ENCODE results near the gene ZFY.

Gene ZFY

GRCh38 chrY:2934861-2935715 is at the start of gene ZFY:
Gene ZFY (plus strand): TSS chrY:2935381. CDS start chrY:2953937, 18,556 bp downstream.
- DNase-seq (ENCODE audit: low spot score) = peak; percentile 63

- DNase-seq (ENCODE audit: low spot score) = no peak
Measured at GRCh38 chrY:2885880-2886279, 49.3 kb upstream of the ZFY start.

- no peak for DNase-seq (ENCODE audit: low spot score)
Measured at GRCh38 chrY:2887386-2887785, 47.8 kb upstream of the ZFY start.

- DNase-seq (ENCODE audit: low spot score) = no peak
Measured at GRCh38 chrY:2887955-2888354, 47.2 kb upstream of the ZFY start.

GRCh38 chrY:2893471-2893870 is 41.7 kb upstream of the ZFY start:
- DNase-seq (ENCODE audit: low spot score) = no peak

GRCh38 chrY:2896050-2896449 is 39.1 kb upstream of the ZFY start:
- no peak for DNase-seq (ENCODE audit: low spot score)

- no peak for DNase-seq (ENCODE audit: low spot score)
Measured at GRCh38 chrY:2907356-2907755, 27.8 kb upstream of the ZFY start.

GRCh38 chrY:2913066-2913815 is 21.9 kb upstream of the ZFY start:
- peak; percentile 62 for DNase-seq (ENCODE audit: low spot score)

- peak; percentile 41 for DNase-seq (ENCODE audit: low spot score)
Measured at GRCh38 chrY:2934078-2934477, 1.1 kb upstream of the ZFY start.

- DNase-seq (ENCODE audit: low spot score) = peak; percentile 87
Measured at GRCh38 chrY:2935716-2936435, 695 bp downstream of the ZFY start.

GRCh38 chrY:2936436-2936750 is 1.2 kb downstream of the ZFY start:
- no peak for DNase-seq (ENCODE audit: low spot score)

- no peak for DNase-seq (ENCODE audit: low spot score)
Measured at GRCh38 chrY:2937149-2937548, 2.0 kb downstream of the ZFY start.

- no peak for DNase-seq (ENCODE audit: low spot score)
Measured at GRCh38 chrY:2949590-2950252, 14.5 kb downstream of the ZFY start.

GRCh38 chrY:2950655-2951054 is 15.5 kb downstream of the ZFY start:
- no peak for DNase-seq (ENCODE audit: low spot score)

- DNase-seq (ENCODE audit: low spot score) = no peak
Measured at GRCh38 chrY:2952912-2953311, 17.7 kb downstream of the ZFY start.

- no peak for DNase-seq (ENCODE audit: low spot score)
Measured at GRCh38 chrY:2954735-2955134, 19.6 kb downstream of the ZFY start.

- DNase-seq (ENCODE audit: low spot score) = no peak
Measured at GRCh38 chrY:2955561-2955960, 20.4 kb downstream of the ZFY start.

GRCh38 chrY:2962061-2962460 is 26.9 kb downstream of the ZFY start:
- DNase-seq (ENCODE audit: low spot score) = no peak

- no peak for DNase-seq (ENCODE audit: low spot score)
Measured at GRCh38 chrY:2964814-2965213, 29.6 kb downstream of the ZFY start.

GRCh38 chrY:2965629-2966028 is 30.4 kb downstream of the ZFY start:
- DNase-seq (ENCODE audit: low spot score) = no peak

GRCh38 chrY:2969561-2969960 is 34.4 kb downstream of the ZFY start:
- DNase-seq (ENCODE audit: low spot score) = no peak

- DNase-seq (ENCODE audit: low spot score) = no peak
Measured at GRCh38 chrY:2972708-2973107, 37.5 kb downstream of the ZFY start.
